ENCODE data around the gene KCNQ4.

KCNQ4 gene

DNA sequence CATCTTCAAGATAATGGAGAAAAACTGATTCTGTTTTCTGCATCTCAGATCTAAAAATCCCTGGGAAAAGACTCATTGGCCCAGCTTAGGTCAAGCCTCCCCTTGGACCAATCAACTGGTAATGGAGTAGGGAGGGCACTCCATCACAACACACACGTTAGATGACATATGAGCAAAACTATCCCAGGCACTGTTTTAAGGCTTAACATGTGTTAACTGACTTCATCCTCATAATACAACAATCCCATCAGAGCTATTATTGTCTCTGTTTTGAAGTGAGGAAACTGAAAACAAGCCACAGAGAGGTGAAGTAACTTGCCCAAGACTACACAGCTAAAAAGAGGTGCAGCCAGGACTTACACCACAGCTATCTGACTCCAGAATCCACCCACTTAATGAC, 93.3 kb downstream of the KCNQ4 start:
- Histone ChIP-seq H3K27me3 (ENCODE audit: low read depth, low read length) (no peaks in the 10 kb centered on the region), H3K9ac (ENCODE audit: low read length) (no peak overlapping the region), H3K4me1 (ENCODE audit: low read length) (peaks cover 8% of the 10 kb centered on the region; the same call in 1 of the 2 replicates), H3K27ac (ENCODE audit: low read length) (no peak overlapping the region), H2AFZ (ENCODE audit: low read depth, low read length) (no peak overlapping the region), H4K20me1 (ENCODE audit: insufficient read depth, low read length) (no peaks in the 10 kb centered on the region), H3K9me3 (ENCODE audit: insufficient read depth, low read length) (peaks cover 4% of the 10 kb centered on the region), H3K4me2 (ENCODE audit: low read length) (no peak overlapping the region), H3K4me3 (ENCODE audit: low read length) (no peak overlapping the region), H3K79me2 (ENCODE audit: low read length) (no peaks in the 10 kb centered on the region), H3K36me3 (replicated peaks; ENCODE audit: low read depth, low read length) (no peaks in the 10 kb centered on the region)
- TF ChIP-seq, protein P1, sequence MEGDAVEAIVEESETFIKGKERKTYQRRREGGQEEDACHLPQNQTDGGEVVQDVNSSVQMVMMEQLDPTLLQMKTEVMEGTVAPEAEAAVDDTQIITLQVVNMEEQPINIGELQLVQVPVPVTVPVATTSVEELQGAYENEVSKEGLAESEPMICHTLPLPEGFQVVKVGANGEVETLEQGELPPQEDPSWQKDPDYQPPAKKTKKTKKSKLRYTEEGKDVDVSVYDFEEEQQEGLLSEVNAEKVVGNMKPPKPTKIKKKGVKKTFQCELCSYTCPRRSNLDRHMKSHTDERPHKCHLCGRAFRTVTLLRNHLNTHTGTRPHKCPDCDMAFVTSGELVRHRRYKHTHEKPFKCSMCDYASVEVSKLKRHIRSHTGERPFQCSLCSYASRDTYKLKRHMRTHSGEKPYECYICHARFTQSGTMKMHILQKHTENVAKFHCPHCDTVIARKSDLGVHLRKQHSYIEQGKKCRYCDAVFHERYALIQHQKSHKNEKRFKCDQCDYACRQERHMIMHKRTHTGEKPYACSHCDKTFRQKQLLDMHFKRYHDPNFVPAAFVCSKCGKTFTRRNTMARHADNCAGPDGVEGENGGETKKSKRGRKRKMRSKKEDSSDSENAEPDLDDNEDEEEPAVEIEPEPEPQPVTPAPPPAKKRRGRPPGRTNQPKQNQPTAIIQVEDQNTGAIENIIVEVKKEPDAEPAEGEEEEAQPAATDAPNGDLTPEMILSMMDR (IDR thresholded peaks at IDR 0.05; ENCODE audit: low read depth, low read length): no peak
- no peak for TF ChIP-seq EZH2phosphoT487 (IDR thresholded peaks at IDR 0.05; ENCODE audit: low read depth)

DNA sequence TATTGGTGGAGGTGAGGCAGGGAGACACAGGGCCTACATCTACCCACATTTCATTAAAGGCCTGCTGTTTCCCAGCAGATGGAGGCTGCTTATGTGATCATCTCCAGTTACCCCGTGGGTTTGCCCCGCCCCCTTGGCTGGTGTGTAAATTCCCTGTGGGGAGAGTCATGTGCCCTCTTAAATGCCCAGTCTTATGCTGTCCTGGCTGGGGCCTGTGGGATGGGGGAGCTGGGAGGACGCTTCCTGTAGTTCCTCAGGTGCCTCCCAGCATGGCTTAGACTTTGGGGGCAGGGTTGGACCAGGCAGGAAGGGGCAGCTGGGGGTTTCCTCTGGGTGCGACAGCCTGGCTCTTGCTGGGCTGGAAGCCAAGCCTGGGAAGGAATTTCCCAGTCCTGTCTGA, 94.1 kb downstream of the KCNQ4 start:
- Histone ChIP-seq H4K20me1 (ENCODE audit: insufficient read depth, low read length) (no peaks in the 10 kb centered on the region), H3K9ac (ENCODE audit: low read length) (no peak overlapping the region), H3K27me3 (ENCODE audit: low read depth, low read length) (no peaks in the 10 kb centered on the region), H3K4me1 (ENCODE audit: low read length) (peaks cover 8% of the 10 kb centered on the region; the same call in 1 of the 2 replicates), H3K79me2 (ENCODE audit: low read length) (no peaks in the 10 kb centered on the region), H3K4me3 (ENCODE audit: low read length) (no peak overlapping the region), H2AFZ (ENCODE audit: low read depth, low read length) (no peak overlapping the region), H3K27ac (ENCODE audit: low read length) (no peak overlapping the region), H3K36me3 (replicated peaks; ENCODE audit: low read depth, low read length) (no peaks in the 10 kb centered on the region), H3K4me2 (ENCODE audit: low read length) (no peak overlapping the region), H3K9me3 (ENCODE audit: insufficient read depth, low read length) (peaks cover 4% of the 10 kb centered on the region)
- no peak for TF ChIP-seq EZH2phosphoT487 (IDR thresholded peaks at IDR 0.05; ENCODE audit: low read depth)
- TF ChIP-seq, protein P1 (IDR thresholded peaks at IDR 0.05; ENCODE audit: low read depth, low read length): no peak

DNA sequence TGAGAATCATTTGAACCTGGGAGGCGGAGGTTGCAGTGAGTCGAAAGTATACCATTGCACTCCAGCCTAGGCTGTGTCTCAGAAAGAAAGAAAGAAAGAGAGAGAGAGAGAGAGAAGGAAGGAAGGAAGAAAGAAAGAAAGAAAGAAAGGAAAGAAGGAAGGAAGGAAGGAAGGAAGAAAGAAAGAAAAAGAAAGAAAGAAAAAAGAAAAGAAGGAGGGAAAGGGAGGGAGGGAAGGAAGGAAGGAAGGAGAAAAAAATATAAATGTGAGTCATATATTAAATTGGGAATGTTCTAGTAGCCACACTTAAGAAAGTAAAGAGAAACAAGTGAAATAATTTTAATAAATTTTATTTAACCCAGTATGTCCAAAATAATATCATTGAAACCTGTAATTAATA, 95.3 kb downstream of the KCNQ4 start:
- peaks cover 4% of the 10 kb centered on the region for H3K9me3 ChIP-seq (ENCODE audit: insufficient read depth, low read length)

DNA sequence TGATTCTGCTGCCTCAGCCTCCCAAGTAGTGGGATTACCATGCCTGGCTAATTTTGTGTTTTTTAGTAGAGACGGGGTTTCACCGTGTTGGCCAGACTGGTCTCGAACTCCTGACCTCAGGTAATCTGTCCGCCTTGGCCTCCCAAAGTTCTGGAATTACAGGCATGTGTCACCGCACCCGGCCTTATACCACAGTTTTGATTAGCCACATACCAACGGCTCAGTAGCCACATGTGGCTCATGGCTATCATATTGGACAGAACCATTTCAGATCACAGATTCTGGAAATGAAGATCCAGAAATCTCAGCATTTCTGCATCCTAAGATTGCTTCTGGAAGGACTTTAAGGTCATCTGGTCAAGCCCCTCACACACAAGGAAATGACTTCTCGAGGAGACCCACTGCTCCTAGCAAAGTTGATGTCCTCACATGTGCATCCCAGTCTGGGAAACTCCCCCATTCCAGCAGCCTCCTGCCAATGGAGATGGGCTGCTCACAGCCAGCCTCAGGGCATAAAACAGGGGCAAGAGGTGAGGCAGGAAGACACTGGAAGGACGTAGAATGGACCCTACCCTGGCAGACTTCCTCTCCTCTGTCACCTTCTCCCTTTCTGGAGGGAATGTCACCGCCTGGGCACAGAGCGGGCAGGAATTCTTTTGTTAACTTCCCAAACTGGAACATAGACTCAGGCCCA, 96.0 kb downstream of the KCNQ4 start:
- no peak overlapping the region for H3K4me2 ChIP-seq (ENCODE audit: low read length)
- H2AFZ ChIP-seq (ENCODE audit: low read depth, low read length): no peak overlapping the region
- no peaks in the 10 kb centered on the region for H3K79me2 ChIP-seq (ENCODE audit: low read length)
- peaks cover 4% of the 10 kb centered on the region for H3K9me3 ChIP-seq (ENCODE audit: insufficient read depth, low read length)
- H3K27ac ChIP-seq (ENCODE audit: low read length): no peak overlapping the region
- no peak overlapping the region for H3K9ac ChIP-seq (ENCODE audit: low read length)
- no peak for TF ChIP-seq EZH2phosphoT487 (IDR thresholded peaks at IDR 0.05; ENCODE audit: low read depth)
- TF ChIP-seq, protein P1 (IDR thresholded peaks at IDR 0.05; ENCODE audit: low read depth, low read length): no peak
- no peak overlapping the region for H3K4me3 ChIP-seq (ENCODE audit: low read length)
- peaks cover 8% of the 10 kb centered on the region; the same call in 1 of the 2 replicates for H3K4me1 ChIP-seq (ENCODE audit: low read length)
- H4K20me1 ChIP-seq (ENCODE audit: insufficient read depth, low read length): no peaks in the 10 kb centered on the region
- no peaks in the 10 kb centered on the region for H3K36me3 ChIP-seq (replicated peaks; ENCODE audit: low read depth, low read length)
- H3K27me3 ChIP-seq (ENCODE audit: low read depth, low read length): no peaks in the 10 kb centered on the region

More for the DNA sequence above, 95.3 kb downstream of the KCNQ4 start:
- H3K36me3 ChIP-seq (replicated peaks; ENCODE audit: low read depth, low read length): no peaks in the 10 kb centered on the region
- H3K4me1 ChIP-seq (ENCODE audit: low read length): peaks cover 8% of the 10 kb centered on the region; the same call in 1 of the 2 replicates
- no peaks in the 10 kb centered on the region for H4K20me1 ChIP-seq (ENCODE audit: insufficient read depth, low read length)
- H2AFZ ChIP-seq (ENCODE audit: low read depth, low read length): no peak overlapping the region
- no peaks in the 10 kb centered on the region for H3K79me2 ChIP-seq (ENCODE audit: low read length)
- TF ChIP-seq EZH2phosphoT487 (IDR thresholded peaks at IDR 0.05; ENCODE audit: low read depth): no peak
- TF ChIP-seq, protein P1 (IDR thresholded peaks at IDR 0.05; ENCODE audit: low read depth, low read length): no peak
- no peak overlapping the region for H3K4me3 ChIP-seq (ENCODE audit: low read length)
- no peak overlapping the region for H3K9ac ChIP-seq (ENCODE audit: low read length)
- H3K27ac ChIP-seq (ENCODE audit: low read length): no peak overlapping the region
- H3K4me2 ChIP-seq (ENCODE audit: low read length): no peak overlapping the region
- H3K27me3 ChIP-seq (ENCODE audit: low read depth, low read length): no peaks in the 10 kb centered on the region
